GM12864 (cell line): ENCODE measurements around the gene COL2A1.

Source experiments
- DNase-seq: peaks from one replicate; pipeline ENCODE4 v3.0.0-alpha.2; 2011; ENCODE audit warnings: low read depth
- H3K4me3 ChIP-seq: 2 replicates; pipeline ENCODE4 v1.5.1; 2011; ENCODE audit warnings: mild to moderate bottlenecking, low read depth, low read length, control low read depth
- CTCF ChIP-seq: IDR thresholded peaks from 2 replicates; pipeline ENCODE4 v1.5.1; 2011; ENCODE audit warnings: low read depth, mild to moderate bottlenecking, moderate library complexity, low read length, control low read depth, inconsistent platforms; ENCODE audit errors: missing control alignments

Gene COL2A1

GRCh38 chr12:47941871-47942613 lies 62.2 kb downstream of the COL2A1 start:
- no peak overlapping the region for H3K4me3 ChIP-seq
- DNase-seq: no peak
- peak; percentile 59 for TF ChIP-seq CTCF

- H3K4me3 ChIP-seq: no peak overlapping the region
- no peak for TF ChIP-seq CTCF
- DNase-seq: no peak
Measured at GRCh38 chr12:47941475-47941780, 62.8 kb downstream of the COL2A1 start.

GRCh38 chr12:47940773-47941474 lies 63.4 kb downstream of the COL2A1 start:
- DNase-seq: no peak
- no peak for TF ChIP-seq CTCF
- H3K4me3 ChIP-seq: no peak overlapping the region

GRCh38 chr12:47939009-47939601 lies 65.2 kb downstream of the COL2A1 start:
- no peak overlapping the region for H3K4me3 ChIP-seq
- no peak for DNase-seq
- no peak for TF ChIP-seq CTCF

GRCh38 chr12:47938594-47938993 lies 65.7 kb downstream of the COL2A1 start:
- DNase-seq: no peak
- no peak overlapping the region for H3K4me3 ChIP-seq
- no peak for TF ChIP-seq CTCF

- no peak overlapping the region for H3K4me3 ChIP-seq
- no peak for DNase-seq
- TF ChIP-seq CTCF: no peak
Measured at GRCh38 chr12:47938093-47938492, 66.2 kb downstream of the COL2A1 start.

- TF ChIP-seq CTCF: no peak
- no peak overlapping the region for H3K4me3 ChIP-seq
Measured at GRCh38 chr12:47935184-47935583, 69.1 kb downstream of the COL2A1 start.

More at GRCh38 chr12:47935184-47935583, 69.1 kb downstream of the COL2A1 start:
- no peak for DNase-seq
